Measurements from ENCODE around the gene UCN.
"Not testable (repeated sequence)": the region's sequence is repeated elsewhere in the genome, so short reads cannot be mapped to it uniquely, and the experiment has no call there.

Gene UCN

DNA sequence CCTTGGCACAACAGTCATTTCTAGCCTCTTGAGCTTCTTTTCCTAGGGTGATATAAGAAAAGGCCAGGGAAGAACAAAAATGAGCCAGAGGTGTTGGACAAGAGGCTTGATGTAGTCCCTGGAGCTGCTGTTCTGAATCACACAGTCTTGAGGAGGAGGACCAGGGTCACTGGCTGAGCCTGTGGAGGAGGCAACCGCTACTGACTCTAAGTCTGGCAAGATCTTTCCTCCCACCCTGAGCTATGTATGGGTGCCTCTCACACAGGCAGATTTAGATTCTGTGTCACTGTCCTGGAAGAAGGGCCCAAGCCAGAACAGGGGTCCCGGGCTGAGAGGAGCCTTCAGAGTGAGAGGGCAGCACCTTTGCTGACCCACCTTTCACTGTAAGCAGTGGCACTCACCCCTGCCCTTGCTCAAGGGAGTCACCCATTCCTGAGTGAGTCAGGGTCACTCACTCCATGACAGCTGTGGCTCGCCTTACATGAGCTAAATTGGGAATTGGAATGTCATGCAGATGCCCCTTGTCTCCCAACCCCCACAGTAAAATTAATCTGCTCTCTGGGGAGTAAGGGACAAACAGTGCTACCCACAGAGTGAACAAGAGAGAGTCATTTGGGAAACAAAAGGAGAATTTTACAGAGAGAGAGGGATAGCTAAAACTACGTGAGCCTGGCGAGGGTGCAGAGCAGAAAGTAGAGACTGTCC is 26.2 kb downstream of the UCN start, which contains the start of gene TRIM54:
TRIM54 (plus strand) TSS at position 575 of the 705 bp plus-strand sequence. CDS start 303 bp downstream, outside the sequence.
- peak; percentile 63 for DNase-seq

DNA sequence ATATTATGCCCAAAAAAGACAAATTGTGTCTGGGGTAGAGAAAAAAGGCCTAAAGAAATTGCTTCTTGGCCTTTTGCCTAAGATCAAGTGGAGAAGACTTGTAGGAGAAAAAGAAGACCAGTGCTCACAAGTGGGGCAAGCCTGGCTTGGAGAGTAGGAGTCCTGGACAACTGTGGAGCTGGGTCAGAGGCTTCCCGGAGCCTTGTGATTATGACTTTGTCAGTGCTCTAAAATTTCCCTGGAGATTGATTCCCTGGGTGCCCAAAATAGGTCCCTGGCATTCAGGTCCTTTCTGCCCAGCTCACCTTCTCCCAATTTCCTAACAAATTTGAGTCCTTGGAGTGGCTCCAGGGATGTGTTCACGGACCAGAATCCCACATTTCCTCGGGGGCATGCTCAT is 26.8 kb downstream of the UCN start:
- DNase-seq: no peak

GRCh38 chr2:27280826-27281225 is 27.4 kb downstream of the UCN start:
- no peak for DNase-seq

- DNase-seq: no peak
Measured at GRCh38 chr2:27278010-27278409, 30.2 kb downstream of the UCN start.

- DNase-seq: no peak
Measured at GRCh38 chr2:27275211-27276150, 32.8 kb downstream of the UCN start, which contains the start of gene DNAJC5G. Gene DNAJC5G, plus strand, starts transcription at chr2:27275433. Its CDS starts 1,296 bp downstream, at chr2:27276729.

- not testable (repeated sequence) for DNase-seq
Measured at GRCh38 chr2:27272537-27273522, 35.4 kb downstream of the UCN start.

- DNase-seq: no peak
Measured at GRCh38 chr2:27271631-27272340, 36.5 kb downstream of the UCN start.

GRCh38 chr2:27270670-27271069 is 37.6 kb downstream of the UCN start:
- no peak for DNase-seq

- DNase-seq: no peak
Measured at GRCh38 chr2:27270131-27270530, 38.1 kb downstream of the UCN start.

DNA sequence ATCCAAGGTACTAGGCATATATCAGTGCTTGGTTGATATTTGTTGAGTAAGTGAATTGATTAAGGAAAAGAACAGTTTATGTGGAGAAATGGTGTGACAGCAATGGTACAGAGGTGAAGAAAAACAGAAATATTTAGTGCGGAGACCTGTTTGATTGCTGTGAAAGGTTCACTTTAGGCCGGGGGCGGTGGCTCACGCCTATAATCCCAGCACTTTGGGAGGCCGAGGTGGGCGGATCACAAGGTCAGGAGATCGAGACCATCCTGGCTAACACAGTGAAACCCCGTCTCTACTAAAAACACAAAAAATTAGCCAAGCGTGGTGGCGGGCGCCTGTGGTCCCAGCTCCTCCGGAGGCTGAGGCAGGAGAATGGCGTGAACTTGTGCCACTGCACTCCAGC is 39.9 kb downstream of the UCN start:
- DNase-seq: not testable (repeated sequence)

- no peak for DNase-seq
Measured at GRCh38 chr2:27265536-27265870, 42.7 kb downstream of the UCN start.

DNA sequence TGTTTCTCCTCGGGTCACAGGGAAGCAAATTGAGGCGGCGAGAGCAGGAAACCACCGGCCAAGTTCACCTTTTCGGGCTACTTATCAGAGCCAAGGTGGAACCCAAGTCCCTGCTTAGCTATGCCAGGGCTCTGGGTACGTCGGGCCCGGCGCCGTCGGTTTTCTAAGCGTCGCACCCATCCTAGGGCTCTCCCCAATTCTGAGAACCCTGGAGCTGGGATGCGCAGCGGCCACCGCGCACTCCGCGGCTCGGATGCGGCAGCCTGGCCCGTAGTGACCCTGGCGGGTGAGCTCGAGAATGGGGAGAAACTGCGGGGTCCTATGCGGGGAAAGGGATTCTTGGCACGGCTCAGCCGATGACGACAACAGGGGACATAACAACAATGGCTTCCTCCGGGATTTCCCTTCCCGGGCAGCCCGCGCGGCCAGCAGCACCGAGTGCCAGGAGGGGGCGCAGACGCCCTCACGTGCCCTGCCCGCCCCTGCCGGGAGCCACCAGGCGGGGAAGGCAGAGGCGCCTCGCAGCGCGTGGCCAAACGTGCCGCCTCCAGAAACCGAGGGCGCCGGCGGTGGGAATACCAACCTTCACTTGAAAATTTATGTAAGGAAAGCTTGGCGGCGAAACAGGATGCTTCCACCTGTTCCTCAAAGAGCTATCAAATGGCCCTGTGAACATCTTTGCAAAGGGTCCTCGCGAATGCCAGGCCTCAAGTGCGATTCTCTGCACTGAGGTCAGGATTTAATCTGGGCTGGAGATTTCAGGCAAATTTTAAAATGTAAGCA is 43.3 kb downstream of the UCN start:
- peak; percentile 90 for DNase-seq

DNA sequence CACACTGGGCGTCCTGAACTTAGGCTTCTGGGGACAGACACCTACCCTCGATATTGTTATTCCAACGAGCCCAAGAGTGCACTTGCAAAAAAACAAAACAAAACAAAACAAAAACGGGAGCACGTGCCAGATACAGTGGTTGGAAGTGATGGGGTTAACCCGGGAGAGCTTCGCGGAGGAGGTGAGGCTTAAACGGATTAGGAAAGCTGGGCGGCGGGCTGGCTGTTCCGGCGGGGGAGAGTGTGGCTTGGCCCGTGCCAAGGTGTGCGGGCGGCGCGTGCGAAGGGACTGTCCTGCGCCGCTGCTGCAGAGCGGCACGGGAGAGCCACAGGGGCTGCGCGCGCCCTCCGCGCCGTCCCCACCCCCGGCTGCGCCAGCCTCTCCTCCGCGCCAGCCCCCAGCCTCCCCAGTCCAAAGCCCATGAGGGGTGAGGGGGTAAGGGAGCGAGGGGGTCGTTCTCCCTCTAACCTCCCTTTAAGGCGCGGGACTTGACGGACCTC is 43.9 kb downstream of the UCN start:
- DNase-seq: peak; percentile 49

- no peak for DNase-seq
Measured at GRCh38 chr2:27263287-27264252, 44.7 kb downstream of the UCN start.

- DNase-seq: no peak
Measured at GRCh38 chr2:27262379-27263286, 45.6 kb downstream of the UCN start, which contains the start of gene SLC30A3. Gene SLC30A3, minus strand, starts transcription at chr2:27263047. Its CDS starts 141 bp downstream, at chr2:27262906.

GRCh38 chr2:27261926-27262298 is 46.3 kb downstream of the UCN start:
- DNase-seq: no peak

GRCh38 chr2:27261241-27261925 is 46.9 kb downstream of the UCN start:
- no peak for DNase-seq

DNA sequence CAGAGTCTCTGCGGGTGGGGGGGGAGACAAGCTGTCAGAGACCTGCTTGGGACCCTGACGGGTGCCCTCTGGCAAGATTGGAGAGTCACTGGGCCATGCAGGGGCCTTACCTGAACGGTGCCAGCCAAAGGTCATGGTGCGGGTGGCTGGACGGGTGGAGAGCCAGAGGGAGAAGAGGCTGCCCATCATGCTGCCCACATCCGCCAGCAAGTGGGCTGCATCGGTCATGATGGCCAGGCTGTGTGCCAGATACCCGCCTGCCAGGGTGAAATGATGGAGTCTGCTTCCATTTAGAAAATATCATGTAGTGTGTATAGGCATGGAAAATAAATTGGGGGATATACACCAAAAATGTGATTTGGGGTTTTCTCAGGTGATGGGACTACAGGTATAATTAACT is 50.2 kb downstream of the UCN start:
- DNase-seq: no peak
